GM10266 (cell line): ENCODE measurements around the gene MUC5AC.
"Not testable (repeated sequence)": the region's sequence is repeated elsewhere in the genome, so short reads cannot be mapped to it uniquely, and the experiment has no call there.

Experiments
- DNase-seq: peaks from one replicate; pipeline ENCODE4 v3.0.0; 2012; ENCODE audit errors: extremely low spot score
- TF ChIP-seq, protein P1 (sequence below): IDR thresholded peaks from 2 replicates; pipeline ENCODE4 v1.5.1; 2012; ENCODE audit warnings: mild to moderate bottlenecking, low read depth; ENCODE audit not compliant: control insufficient read depth, insufficient read depth; ENCODE audit errors: missing control alignments

Gene MUC5AC

DNA sequence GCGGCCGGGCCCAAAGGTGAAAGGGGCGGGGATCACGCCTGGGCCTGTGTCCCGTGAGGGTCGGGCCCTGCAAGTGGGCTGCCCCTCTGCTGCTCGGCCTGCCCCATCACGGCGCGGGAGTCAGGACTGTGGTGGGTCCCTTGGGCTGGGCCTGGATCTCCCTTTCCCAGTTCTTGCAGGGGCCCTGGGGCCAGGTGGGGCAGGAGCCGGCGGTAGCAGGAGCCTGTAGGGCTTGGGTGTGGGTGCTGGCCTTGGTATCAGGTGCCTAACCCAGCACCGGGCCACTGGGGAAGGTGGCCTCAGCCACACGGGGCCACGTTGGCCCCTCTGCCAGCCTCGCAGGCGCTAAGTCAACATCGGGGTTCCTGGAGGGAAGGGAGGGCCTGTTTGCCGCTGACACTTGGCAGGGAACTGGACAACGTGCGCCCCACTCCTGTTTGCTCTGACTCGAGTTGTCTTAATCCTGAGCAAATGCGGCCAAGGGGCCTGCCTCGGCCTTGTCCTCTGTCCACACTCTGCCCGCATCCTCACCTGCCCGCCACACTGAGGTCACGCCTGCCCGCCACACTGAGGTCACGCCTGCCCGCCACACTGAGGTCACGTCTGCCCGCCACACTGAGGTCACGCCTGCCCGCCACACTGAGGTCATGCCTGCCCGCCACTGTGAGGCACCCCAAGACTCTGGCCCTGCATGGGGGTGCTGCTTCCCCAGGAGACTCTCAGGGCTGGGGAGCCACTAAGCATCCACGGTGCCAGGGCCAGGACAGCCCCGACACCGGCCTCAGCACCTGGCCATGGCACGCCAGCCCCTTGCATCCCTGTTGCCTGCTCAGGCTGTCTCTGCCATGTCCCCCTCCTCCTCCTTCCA, 50.9 kb downstream of the MUC5AC start:
- peak; percentile 7 for DNase-seq
- TF ChIP-seq, protein P1, sequence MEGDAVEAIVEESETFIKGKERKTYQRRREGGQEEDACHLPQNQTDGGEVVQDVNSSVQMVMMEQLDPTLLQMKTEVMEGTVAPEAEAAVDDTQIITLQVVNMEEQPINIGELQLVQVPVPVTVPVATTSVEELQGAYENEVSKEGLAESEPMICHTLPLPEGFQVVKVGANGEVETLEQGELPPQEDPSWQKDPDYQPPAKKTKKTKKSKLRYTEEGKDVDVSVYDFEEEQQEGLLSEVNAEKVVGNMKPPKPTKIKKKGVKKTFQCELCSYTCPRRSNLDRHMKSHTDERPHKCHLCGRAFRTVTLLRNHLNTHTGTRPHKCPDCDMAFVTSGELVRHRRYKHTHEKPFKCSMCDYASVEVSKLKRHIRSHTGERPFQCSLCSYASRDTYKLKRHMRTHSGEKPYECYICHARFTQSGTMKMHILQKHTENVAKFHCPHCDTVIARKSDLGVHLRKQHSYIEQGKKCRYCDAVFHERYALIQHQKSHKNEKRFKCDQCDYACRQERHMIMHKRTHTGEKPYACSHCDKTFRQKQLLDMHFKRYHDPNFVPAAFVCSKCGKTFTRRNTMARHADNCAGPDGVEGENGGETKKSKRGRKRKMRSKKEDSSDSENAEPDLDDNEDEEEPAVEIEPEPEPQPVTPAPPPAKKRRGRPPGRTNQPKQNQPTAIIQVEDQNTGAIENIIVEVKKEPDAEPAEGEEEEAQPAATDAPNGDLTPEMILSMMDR = no peak

DNA sequence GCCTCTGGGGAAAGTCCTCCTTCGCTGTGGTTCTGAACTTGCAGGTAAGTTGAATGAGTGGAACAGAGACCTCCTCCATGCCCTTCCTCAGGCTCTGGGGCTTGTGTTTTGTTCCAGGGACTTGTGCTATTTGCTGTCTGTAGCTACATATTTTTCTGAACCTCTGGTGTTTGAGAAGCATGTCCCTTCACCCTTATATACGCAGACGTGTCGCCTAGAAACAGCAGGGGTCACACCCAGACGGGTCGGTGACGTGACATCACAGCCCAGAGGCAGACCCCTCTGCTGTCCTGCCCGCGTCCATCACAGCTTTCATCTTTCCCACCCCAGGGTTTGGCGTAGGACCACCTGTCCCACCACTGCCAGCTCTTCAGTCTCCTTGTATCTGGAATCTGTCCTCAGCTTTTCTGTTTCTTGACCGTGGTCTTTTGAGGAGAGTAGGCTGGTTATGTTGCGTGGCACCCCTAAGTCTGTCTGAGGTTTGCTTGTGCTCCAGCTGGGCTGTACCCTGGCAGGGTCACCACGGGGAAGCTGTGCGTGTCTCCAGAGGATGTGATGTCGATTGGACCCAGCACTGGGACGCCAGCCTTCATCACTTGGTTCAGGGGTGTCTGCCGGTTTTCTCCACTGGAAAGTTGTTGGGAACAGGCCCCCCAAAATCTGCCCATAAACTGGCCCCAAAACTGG, 51.8 kb downstream of the MUC5AC start:
- no peak for DNase-seq
- TF ChIP-seq, protein P1 = no peak

DNA sequence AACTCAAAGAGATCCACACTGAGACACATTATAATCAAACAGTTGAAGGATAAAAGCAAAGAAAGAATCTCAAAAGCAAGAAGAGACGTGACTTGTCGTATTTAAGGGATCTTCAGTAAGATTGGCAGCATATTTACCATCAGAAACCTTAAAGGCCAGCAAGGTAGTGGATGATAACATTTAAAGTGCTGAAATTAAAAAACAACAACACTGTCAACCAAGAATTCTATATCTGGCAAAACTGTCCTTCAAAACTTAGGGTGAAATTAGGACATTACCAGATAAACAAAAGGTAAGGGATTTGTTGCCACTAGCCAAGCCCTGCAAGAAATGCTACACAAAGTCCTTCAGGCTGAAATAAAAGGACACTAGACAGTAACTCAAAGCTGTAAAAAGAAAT, 54.1 kb downstream of the MUC5AC start:
- TF ChIP-seq, protein P1 = no peak
- DNase-seq = no peak

DNA sequence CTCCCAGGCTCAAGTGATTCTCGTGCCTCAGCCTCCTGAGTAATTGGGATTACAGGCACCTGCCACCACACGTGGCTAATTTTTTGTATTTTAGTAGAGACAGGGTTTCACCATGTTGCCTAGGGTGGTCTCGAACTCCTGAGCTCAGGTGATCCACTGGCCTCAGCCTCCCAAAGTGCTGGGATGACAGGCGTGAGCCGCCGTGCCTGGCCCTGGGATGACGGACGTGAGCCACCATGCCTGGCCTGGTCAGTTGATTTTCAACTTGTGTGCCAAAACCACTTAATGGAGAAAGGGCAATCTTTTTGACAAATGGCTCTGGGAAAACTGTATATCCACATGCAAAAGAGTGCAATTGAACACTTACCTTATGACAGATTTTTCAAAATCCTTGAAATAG, 58.1 kb downstream of the MUC5AC start:
- DNase-seq = not testable (repeated sequence)

DNA sequence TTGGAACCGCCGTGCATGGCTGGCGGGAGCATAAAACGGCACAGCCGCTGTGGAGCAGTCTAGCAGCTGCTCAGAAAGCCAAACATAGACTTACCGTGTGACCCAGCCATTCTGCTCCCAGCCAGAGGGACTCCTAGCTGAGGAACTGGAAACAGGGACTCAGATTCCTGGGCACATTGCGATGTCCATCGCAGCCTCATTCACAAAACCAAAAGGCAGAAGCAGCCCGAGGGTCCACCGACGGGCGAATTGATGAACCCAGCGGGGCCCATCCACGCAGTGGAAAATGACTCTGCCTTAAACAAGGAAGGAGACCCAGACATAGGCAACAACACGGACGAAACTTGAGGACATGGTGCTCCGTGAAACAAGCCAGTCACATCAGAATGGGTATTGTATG, 59.4 kb downstream of the MUC5AC start:
- TF ChIP-seq, protein P1 = no peak
- DNase-seq = no peak

DNA sequence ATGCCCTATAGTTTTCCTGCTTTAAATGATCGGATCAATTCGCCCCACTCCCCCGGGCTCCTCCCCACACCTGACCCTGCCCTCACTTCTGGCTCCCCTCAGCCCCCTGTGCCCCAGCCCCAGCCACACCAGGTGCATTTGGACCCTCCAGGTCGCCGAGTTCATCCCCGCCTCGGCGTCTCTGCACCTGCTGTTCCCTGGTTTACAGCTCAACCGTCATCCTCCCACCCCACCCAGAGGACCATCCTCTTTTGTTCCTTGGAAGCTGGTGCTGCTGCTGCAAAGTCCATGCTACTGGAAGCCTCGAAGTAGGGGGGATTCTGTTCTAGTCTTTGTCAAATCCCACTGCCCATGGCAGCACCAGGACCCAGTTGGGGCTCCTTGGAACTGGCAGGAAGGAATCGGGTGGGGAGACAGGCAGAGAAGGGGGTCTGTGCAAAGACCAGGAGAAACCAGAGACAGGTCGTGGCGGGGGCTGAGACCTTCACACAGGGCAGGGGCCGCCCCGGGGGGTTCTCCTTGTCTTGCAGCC, 60.6 kb downstream of the MUC5AC start:
- no peak for DNase-seq
- TF ChIP-seq, protein P1 = no peak

DNA sequence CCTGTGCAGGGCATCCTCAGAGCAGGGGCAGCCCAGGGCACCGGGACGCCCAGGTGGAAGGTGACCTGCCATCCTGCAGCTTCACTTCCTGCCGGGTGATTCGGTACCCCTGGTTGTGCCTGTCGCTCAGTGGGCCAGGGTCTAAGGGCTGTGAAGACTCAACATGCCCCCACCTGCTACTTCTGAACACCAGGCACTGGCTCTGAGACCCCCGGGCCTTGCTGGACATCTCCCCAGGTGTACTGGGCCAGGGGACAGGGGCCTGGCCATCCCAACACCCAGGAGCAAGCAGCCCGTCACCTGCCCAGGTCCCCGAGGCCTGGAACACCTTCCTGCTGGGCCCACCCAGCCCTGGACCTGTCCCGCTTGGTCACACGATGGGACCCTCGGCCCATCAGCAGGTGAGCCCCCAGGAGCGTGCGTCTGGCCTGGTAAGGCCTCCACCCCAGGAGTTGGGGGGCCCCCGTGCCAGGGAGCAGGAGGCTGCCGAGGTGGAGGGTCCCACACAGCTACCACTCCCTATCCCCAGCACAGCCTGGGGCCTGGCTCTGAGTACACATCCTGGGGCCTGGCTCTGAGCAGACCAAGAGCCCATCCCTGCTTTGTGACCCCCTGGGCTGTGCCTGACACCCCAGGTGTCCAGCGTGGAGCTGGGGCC, 61.2 kb downstream of the MUC5AC start:
- TF ChIP-seq, protein P1 = no peak
- no peak for DNase-seq
